Measurements from ENCODE around the gene NDUFAF2. TPM values are rescaled to one million over a fixed set of nuclear protein-coding genes. Genes with fewer than 3 reads are reported as not detected.

The NDUFAF2 gene
- total RNA-seq, 4 donors from 2014 or later = 14.1 to 78.9 (median 31.0) TPM

DNA sequence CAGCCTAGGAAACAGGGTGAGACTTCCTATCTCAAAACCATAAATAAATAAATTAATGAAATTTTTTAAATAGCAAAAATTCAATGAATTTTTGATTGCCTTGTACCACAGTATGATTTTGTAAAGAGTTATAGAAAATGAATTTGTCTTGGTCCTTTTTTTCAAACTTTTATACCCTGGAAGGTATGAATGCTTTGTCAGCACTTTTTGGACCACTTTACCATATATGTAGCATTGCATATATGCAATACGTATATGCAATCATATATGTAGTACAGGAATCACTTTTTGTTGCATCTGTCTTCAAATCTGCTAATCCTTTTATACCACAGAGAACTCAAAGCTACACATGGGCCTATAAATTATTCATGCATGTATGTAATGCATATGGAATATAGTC is 226.5 kb downstream of the NDUFAF2 start:
- intact Hi-C loops (cut with DNase I; ENCODE audit: low total_unique reads) = no loop called here
- no peak overlapping the region for H3K4me3 ChIP-seq
- no peaks in the 10 kb centered on the region for H3K9me3 ChIP-seq
- no peak overlapping the region for H3K27ac ChIP-seq
- no peak for DNase-seq
- H3K4me1 ChIP-seq = no peaks in the 10 kb centered on the region
- TF ChIP-seq POLR2A (IDR thresholded peaks at IDR 0.05) (no peak), CTCF (IDR thresholded peaks at IDR 0.05) (no peak)
- no peaks in the 10 kb centered on the region for H3K27me3 ChIP-seq
- H3K36me3 ChIP-seq = no peaks in the 10 kb centered on the region

DNA sequence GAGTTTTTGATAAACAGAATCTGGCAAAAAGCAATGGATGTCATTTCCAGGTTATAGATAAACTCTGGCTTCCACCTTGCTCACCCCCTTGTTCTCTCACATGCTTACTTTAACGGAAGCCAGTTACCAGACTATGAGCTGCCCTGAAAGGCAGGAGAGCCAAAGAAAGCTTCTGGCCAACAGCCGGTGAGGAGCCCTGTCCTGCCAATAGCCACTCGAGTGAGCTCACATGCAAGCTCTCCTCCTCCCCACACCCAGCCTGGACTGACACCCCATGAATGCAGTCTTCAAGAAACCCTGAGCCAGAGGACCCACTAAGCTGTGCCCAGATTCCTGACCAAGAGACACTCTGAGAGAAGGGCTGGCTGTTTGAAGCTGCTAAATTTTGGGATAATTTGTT is 231.6 kb downstream of the NDUFAF2 start:
- no peak for DNase-seq
- Histone ChIP-seq H3K27ac (no peak overlapping the region), H3K9me3 (no peaks in the 10 kb centered on the region), H3K4me1 (no peaks in the 10 kb centered on the region), H3K36me3 (no peaks in the 10 kb centered on the region), H3K27me3 (no peaks in the 10 kb centered on the region), H3K4me3 (no peak overlapping the region)
- TF ChIP-seq POLR2A (IDR thresholded peaks at IDR 0.05) (no peak), CTCF (IDR thresholded peaks at IDR 0.05) (no peak)
- intact Hi-C loops (cut with DNase I; ENCODE audit: low total_unique reads) = no loop called here

- H3K4me1 ChIP-seq = no peaks in the 10 kb centered on the region
- H3K27me3 ChIP-seq = no peaks in the 10 kb centered on the region
- intact Hi-C loops (cut with DNase I; ENCODE audit: low total_unique reads) = no loop called here
- H3K27ac ChIP-seq = no peak overlapping the region
- no peak for DNase-seq
- H3K9me3 ChIP-seq = no peaks in the 10 kb centered on the region
- no peak overlapping the region for H3K4me3 ChIP-seq
- H3K36me3 ChIP-seq = no peaks in the 10 kb centered on the region
- TF ChIP-seq CTCF (IDR thresholded peaks at IDR 0.05) = no peak
- no peak for TF ChIP-seq POLR2A (IDR thresholded peaks at IDR 0.05)
These were observed 232.1 kb downstream of the NDUFAF2 start for GRCh38 chr5:61177070-61177469.

GRCh38 chr5:61177716-61178115 is 232.7 kb downstream of the NDUFAF2 start:
- Histone ChIP-seq H3K4me1 (no peaks in the 10 kb centered on the region), H3K36me3 (no peaks in the 10 kb centered on the region), H3K27me3 (no peaks in the 10 kb centered on the region), H3K27ac (no peak overlapping the region), H3K9me3 (no peaks in the 10 kb centered on the region), H3K4me3 (no peak overlapping the region)
- TF ChIP-seq POLR2A (IDR thresholded peaks at IDR 0.05) (no peak), CTCF (IDR thresholded peaks at IDR 0.05) (no peak)
- DNase-seq = no peak
- intact Hi-C loops (cut with DNase I; ENCODE audit: low total_unique reads) = no loop called here

DNA sequence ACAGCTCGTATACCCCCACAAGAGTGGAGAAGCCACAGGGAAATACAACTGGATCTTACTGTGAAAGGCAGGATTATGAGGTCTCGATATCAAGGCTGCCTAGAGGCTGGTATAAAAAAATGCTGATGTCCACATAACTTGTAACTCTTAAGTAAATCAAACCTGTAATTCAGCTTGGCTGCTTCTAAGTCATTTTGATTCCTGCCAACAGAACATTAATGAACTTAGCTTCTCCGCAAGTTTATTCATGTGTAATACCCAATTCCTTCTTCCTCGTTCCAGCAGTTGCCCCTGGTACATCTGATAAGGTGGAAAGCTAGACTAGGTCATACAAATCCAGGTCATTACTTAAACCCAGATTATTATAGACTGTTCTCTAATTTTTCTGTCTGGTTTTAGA is 233.7 kb downstream of the NDUFAF2 start:
- TF ChIP-seq POLR2A (IDR thresholded peaks at IDR 0.05) (no peak), CTCF (IDR thresholded peaks at IDR 0.05) (no peak)
- intact Hi-C loops (cut with DNase I; ENCODE audit: low total_unique reads) = no loop called here
- H3K27ac ChIP-seq = no peak overlapping the region
- no peak for DNase-seq
- H3K27me3 ChIP-seq = no peaks in the 10 kb centered on the region
- no peaks in the 10 kb centered on the region for H3K4me1 ChIP-seq
- H3K9me3 ChIP-seq = no peaks in the 10 kb centered on the region
- H3K36me3 ChIP-seq = no peaks in the 10 kb centered on the region
- H3K4me3 ChIP-seq = no peak overlapping the region

Data from uterus (tissue), 4 donors.